Brain microvascular endothelial cell (primary cell): ENCODE results near the gene ZMYND19.
A peak's percentile ranks its signal among the peaks of the same experiment; 100 is the strongest.
"Not testable (repeated sequence)": the region's sequence is repeated elsewhere in the genome, so short reads cannot be mapped to it uniquely, and the experiment has no call there.

Experiments
- DNase-seq: peaks from one replicate; pipeline ENCODE4 v3.0.0-alpha.2; 2020
- H3K27ac ChIP-seq: fragments of 250-450 bp; sonication (Bioruptor Pico); 2 replicates; pipeline ENCODE4 v1.5.1; 2020; ENCODE audit warnings: mild to moderate bottlenecking, moderate library complexity
- H3K27me3 ChIP-seq: fragments of 250-450 bp; sonication (Bioruptor Pico); replicated peaks from 2 replicates; pipeline ENCODE4 v1.5.1; 2020; ENCODE audit warnings: mild to moderate bottlenecking
- H3K36me3 ChIP-seq: fragments of 250-450 bp; sonication (Bioruptor Pico); replicated peaks from 2 replicates; pipeline ENCODE4 v1.5.1; 2020; ENCODE audit warnings: mild to moderate bottlenecking
- H3K4me3 ChIP-seq: 2 replicates; pipeline ENCODE4 v1.5.1; 2011; ENCODE audit warnings: low read depth, mild to moderate bottlenecking, control low read depth, low read length, moderate library complexity
- in situ Hi-C: cut with HindIII; loops from 2 replicates; pipeline ENCODE4 v1.10.0; 2017; ENCODE audit warnings: low sequenced_read_pairs, low pct_ligation_motif_present
- TF ChIP-seq, protein P1 (sequence below): IDR thresholded peaks from 2 replicates; pipeline ENCODE4 v1.5.1; 2011; ENCODE audit warnings: low read depth, mild to moderate bottlenecking, moderate library complexity, low read length, control low read depth, inconsistent platforms; ENCODE audit errors: missing control alignments

ZMYND19 gene

DNA sequence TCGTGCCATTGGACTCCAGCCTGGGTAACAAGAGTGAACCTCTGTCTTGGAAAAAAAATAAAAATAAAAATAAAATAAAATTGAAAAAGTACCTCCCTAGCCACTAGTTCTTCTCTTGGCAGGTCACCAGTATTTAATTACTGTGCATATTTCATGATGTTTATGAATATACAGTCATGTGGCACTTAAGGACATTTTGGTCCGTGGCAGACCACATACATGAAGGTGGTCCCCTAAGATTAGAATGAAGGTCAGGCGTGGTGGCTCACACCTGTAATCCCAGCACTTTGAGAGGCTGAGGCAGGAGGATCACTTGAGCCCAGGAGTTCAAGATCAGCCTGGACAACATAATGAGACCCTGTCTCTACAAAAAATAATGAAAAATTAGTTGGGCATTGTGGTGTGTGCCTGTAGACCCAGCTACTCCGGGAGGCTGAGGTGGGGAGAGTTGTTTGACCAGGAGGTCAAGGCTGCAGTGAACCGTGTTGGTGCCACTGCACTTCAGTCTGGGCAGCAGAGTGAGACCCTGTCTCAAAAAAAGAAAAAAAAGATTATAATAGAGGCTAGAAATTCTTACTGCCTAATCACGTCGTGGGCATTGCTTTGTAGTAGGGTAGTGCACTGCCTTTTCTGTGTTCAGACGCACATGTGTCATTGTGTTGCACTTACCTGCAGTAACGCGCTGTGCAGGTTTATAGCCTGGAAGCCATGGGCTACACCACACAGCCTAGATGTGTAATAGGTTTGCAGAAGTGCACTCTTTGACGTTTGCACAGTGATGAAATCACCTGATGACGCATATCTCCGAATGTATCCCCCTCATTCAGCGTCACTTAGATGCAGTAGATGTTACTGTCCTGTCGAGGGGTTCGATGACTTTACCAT is 41.3 kb upstream of the ZMYND19 start:
- DNase-seq, result no peak
- TF ChIP-seq, protein P1, sequence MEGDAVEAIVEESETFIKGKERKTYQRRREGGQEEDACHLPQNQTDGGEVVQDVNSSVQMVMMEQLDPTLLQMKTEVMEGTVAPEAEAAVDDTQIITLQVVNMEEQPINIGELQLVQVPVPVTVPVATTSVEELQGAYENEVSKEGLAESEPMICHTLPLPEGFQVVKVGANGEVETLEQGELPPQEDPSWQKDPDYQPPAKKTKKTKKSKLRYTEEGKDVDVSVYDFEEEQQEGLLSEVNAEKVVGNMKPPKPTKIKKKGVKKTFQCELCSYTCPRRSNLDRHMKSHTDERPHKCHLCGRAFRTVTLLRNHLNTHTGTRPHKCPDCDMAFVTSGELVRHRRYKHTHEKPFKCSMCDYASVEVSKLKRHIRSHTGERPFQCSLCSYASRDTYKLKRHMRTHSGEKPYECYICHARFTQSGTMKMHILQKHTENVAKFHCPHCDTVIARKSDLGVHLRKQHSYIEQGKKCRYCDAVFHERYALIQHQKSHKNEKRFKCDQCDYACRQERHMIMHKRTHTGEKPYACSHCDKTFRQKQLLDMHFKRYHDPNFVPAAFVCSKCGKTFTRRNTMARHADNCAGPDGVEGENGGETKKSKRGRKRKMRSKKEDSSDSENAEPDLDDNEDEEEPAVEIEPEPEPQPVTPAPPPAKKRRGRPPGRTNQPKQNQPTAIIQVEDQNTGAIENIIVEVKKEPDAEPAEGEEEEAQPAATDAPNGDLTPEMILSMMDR, result no peak
- H3K36me3 ChIP-seq, result no peaks in the 10 kb centered on the region
- H3K27ac ChIP-seq, result no peak overlapping the region
- H3K4me3 ChIP-seq, result no peak overlapping the region
- in situ Hi-C loops, result no loop called here
- H3K27me3 ChIP-seq, result no peaks in the 10 kb centered on the region

DNA sequence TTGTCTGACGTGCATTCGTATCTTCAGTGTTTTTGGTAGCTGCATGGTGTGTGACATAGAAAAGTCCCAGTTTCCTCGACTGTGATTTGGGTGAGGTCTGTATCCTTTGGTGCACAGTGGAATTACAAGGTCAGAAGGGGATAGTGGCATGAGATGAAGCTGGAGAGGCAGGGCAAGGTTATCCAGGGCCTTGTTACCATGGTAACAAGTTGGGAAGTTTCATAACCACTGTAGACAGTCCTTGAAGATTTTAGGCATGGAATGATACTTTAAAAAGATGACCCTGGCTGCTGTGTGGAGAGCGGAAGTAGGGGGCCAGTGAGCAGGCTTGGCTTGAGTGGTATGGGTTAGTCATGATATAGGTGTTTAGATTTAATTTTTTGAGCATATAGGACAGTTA is 40.4 kb upstream of the ZMYND19 start:
- in situ Hi-C loops, result no loop called here
- H3K27me3 ChIP-seq, result no peaks in the 10 kb centered on the region
- H3K27ac ChIP-seq, result peak overlapping the region; percentile 33
- TF ChIP-seq, protein P1, result no peak
- no peak overlapping the region for H3K4me3 ChIP-seq
- no peaks in the 10 kb centered on the region for H3K36me3 ChIP-seq
- no peak for DNase-seq

DNA sequence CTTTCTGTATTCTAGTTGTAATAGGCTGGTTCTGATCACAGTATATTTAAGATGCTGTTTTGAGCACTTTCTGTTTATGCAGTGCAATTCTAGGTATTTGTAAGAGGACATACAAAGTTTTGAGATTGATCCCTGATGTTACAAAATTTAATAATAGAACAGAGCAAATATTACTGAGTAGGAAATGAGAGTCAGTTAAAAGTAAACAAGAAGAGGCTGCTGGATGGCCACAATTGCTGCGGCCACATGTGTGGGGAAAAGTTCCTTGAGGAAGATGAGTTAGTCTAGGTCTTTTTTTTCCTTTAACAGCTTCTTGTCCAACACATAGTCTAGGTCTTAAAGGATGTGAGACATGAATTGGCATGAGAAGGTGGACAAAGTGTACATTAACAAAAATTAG is 39.8 kb upstream of the ZMYND19 start:
- TF ChIP-seq, protein P1, result no peak
- Histone ChIP-seq H3K4me3 (no peak overlapping the region), H3K27me3 (no peaks in the 10 kb centered on the region), H3K36me3 (no peaks in the 10 kb centered on the region), H3K27ac (peak overlapping the region; percentile 33)
- in situ Hi-C loops, result no loop called here
- DNase-seq, result no peak

DNA sequence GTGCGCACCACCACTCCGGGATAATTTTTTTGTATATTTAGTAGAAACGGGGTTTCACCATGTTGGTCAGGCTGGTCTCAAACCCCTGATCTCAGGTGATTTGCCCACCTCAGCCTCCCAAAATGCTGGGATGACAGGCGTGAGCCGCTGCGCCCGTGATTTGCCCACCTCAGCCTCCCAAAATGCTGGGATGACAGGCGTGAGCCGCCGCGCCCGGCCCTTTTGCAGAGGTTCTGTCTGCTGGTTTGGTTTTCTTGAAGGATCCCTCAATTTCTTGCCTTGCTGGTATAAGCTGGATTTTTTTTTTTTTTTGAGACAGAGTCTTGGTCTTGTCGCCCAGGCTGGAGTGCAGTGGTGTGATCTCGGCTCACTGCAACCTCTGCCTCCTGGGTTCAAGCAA is 37.1 kb upstream of the ZMYND19 start:
- H3K27me3 ChIP-seq, H3K4me3 ChIP-seq, in situ Hi-C loops, H3K27ac ChIP-seq, DNase-seq, H3K36me3 ChIP-seq: not testable (repeated sequence)

DNA sequence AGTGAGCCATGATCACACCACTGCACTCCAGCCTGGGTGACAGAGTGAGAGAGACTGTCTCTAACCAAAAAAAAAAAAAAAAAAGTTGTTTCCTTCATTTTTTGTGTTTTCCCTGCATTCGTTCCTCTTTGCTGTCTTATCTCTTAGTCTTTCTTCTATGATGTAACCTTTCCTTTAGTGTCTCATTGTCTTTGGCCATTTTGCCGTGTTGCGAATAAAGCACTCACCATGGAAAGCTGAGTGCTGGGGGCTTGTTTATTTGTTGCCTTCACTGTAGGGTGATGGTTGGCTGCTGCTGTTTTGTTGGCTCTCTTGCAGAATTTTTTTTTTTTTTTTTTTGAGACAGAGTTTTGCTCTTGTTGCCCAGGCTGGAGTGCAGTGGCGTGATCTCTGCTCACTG is 36.2 kb upstream of the ZMYND19 start:
- in situ Hi-C loops, result no loop called here
- Histone ChIP-seq H3K4me3 (no peak overlapping the region), H3K27ac (no peak overlapping the region), H3K27me3 (no peaks in the 10 kb centered on the region), H3K36me3 (no peaks in the 10 kb centered on the region)
- TF ChIP-seq, protein P1, result no peak
- DNase-seq, result no peak

DNA sequence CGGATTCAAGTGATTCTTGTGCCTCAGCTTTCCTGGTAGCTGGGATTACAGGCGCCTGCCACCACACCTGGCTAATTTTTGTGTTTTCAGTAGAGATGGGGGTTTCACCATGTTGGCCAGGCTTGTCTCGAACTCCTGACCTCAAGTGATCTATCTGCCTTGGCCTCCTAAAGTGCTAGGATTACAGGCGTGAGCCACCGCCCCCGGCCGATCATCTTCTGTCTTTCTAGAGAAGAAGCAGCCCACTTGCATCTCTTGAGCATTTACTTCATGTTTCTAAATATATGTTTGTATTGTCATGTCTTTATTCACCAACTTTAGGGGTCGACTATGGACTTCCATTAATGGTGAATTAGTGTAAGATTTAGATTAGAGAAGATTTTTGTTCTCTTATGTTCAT is 31.9 kb upstream of the ZMYND19 start:
- H3K27me3 ChIP-seq, H3K36me3 ChIP-seq, H3K27ac ChIP-seq, in situ Hi-C loops, DNase-seq, H3K4me3 ChIP-seq: not testable (repeated sequence)
